Stimulated activated CD8-positive, alpha-beta memory T cell treated with anti-CD3 and anti-CD28 coated beads, Interleukin-15, amount 100 ng/mL, for 4 hours (primary cell): ENCODE measurements around the gene CDC37L1.
"Not testable (repeated sequence)": the region's sequence is repeated elsewhere in the genome, so short reads cannot be mapped to it uniquely, and the experiment has no call there.

Source experiments
- DNase-seq, 2 donors: peaks; one replicate each; pipeline ENCODE4 v3.0.0-alpha.2; 2020; ENCODE audit warnings: low read depth in 2 of 2

The CDC37L1 gene

GRCh38 chr9:4679268-4680172 lies at the start of gene CDC37L1:
TSS of gene CDC37L1 (plus strand) at chr9:4679569. CDS start at chr9:4679768, 199 bp downstream.
- peak; percentile 94 to 97 for DNase-seq

GRCh38 chr9:4630836-4631235 lies 48.5 kb upstream of the CDC37L1 start:
- DNase-seq, result no peak

GRCh38 chr9:4638968-4639367 lies 40.4 kb upstream of the CDC37L1 start:
- DNase-seq, result no peak

GRCh38 chr9:4639420-4639819 lies 39.9 kb upstream of the CDC37L1 start:
- DNase-seq, result no peak

GRCh38 chr9:4640027-4640426 lies 39.3 kb upstream of the CDC37L1 start:
- DNase-seq, result no peak

- no peak for DNase-seq
Observed at GRCh38 chr9:4642351-4642750, 37.0 kb upstream of the CDC37L1 start.

- DNase-seq, result no peak
Observed at GRCh38 chr9:4654084-4654483, 25.3 kb upstream of the CDC37L1 start.

GRCh38 chr9:4654538-4654937 lies 24.8 kb upstream of the CDC37L1 start:
- no peak for DNase-seq

GRCh38 chr9:4656196-4656595 lies 23.2 kb upstream of the CDC37L1 start:
- DNase-seq, result not testable (repeated sequence)

- no peak for DNase-seq
Observed at GRCh38 chr9:4656621-4657020, 22.7 kb upstream of the CDC37L1 start.

- DNase-seq, result no peak
Observed at GRCh38 chr9:4657426-4658159, 21.8 kb upstream of the CDC37L1 start.

- DNase-seq, result not testable (repeated sequence)
Observed at GRCh38 chr9:4660665-4661064, 18.7 kb upstream of the CDC37L1 start.

GRCh38 chr9:4661165-4661564 lies 18.2 kb upstream of the CDC37L1 start:
- DNase-seq, result no peak

GRCh38 chr9:4661611-4662010 lies 17.8 kb upstream of the CDC37L1 start:
- DNase-seq, result no peak

GRCh38 chr9:4662108-4662988 lies 17.0 kb upstream of the CDC37L1 start, which contains the start of gene PLPP6:
TSS of gene PLPP6 (plus strand) at chr9:4662294. CDS start at chr9:4662376, 82 bp downstream.
- DNase-seq, result peak in 1 of 2 donors; percentile 42

GRCh38 chr9:4662989-4663792 lies 16.2 kb upstream of the CDC37L1 start:
- no peak for DNase-seq

- DNase-seq, result no peak
Observed at GRCh38 chr9:4663956-4664355, 15.4 kb upstream of the CDC37L1 start.

- DNase-seq, result no peak
Observed at GRCh38 chr9:4665357-4665756, 14.0 kb upstream of the CDC37L1 start.

GRCh38 chr9:4666042-4666699 lies 13.2 kb upstream of the CDC37L1 start, which contains the start of gene SPATA6L:
TSS of gene SPATA6L (minus strand) at chr9:4666480. CDS start at chr9:4666250, 230 bp downstream.
- no peak for DNase-seq

- no peak for DNase-seq
Observed at GRCh38 chr9:4667681-4668080, 11.7 kb upstream of the CDC37L1 start.
